HTR-8/SVneo (cell line): ENCODE measurements around the gene PKN1.
"Not testable (repeated sequence)": the region's sequence is repeated elsewhere in the genome, so short reads cannot be mapped to it uniquely, and the experiment has no call there.

Experiments used
- DNase-seq: peaks from one replicate; pipeline ENCODE4 v3.0.0; 2011; ENCODE audit warnings: low spot score, mixed read lengths; ENCODE audit not compliant: insufficient read length
- FAIRE-seq: peaks from 2 replicates; lab custom pipeline; 2011; peaks lifted over from hg19 to GRCh38; lab: Jason Lieb, UNC

The PKN1 gene

DNA sequence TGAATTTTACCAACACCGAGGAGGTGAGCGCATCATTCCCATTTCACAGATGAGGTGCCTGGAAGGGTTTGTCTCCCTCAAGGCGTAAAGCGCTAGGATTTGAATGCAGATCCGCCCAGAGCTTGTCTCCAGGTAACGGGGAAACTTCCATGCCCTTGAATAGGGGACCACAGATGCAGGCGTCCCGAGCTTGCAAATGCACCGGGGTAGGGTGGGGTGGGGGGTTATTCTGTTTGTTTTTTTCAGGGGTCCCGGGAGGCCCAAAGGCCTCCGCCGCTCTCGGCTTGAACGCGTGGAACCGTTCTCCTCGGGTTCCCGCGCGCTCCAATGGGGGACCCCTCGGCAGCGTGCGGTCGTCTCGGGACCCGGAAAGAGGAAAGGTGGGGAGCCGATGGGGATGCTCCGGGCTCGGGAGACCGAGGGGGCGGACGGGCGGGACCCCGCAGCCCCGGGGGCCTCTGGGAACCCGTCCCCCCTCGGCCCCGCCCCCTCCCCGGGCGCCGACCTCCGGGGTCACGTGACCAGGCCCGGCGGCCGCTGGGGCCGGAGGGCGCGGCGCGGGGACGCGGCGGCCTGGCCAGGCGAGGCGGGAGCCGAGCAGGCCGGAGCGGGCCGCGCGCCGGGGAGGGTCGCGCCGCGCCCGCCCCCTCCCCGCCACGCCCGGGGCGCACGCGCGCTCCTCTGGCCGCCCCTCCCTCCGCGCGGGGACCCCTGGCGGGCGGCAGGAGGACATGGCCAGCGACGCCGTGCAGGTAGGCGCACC is at the start of gene PKN1:
PKN1 (plus strand) TSS at position 516 of the 763 bp plus-strand sequence; CDS start at position 732, 216 bp downstream.
- DNase-seq = peak; percentile 82

DNA sequence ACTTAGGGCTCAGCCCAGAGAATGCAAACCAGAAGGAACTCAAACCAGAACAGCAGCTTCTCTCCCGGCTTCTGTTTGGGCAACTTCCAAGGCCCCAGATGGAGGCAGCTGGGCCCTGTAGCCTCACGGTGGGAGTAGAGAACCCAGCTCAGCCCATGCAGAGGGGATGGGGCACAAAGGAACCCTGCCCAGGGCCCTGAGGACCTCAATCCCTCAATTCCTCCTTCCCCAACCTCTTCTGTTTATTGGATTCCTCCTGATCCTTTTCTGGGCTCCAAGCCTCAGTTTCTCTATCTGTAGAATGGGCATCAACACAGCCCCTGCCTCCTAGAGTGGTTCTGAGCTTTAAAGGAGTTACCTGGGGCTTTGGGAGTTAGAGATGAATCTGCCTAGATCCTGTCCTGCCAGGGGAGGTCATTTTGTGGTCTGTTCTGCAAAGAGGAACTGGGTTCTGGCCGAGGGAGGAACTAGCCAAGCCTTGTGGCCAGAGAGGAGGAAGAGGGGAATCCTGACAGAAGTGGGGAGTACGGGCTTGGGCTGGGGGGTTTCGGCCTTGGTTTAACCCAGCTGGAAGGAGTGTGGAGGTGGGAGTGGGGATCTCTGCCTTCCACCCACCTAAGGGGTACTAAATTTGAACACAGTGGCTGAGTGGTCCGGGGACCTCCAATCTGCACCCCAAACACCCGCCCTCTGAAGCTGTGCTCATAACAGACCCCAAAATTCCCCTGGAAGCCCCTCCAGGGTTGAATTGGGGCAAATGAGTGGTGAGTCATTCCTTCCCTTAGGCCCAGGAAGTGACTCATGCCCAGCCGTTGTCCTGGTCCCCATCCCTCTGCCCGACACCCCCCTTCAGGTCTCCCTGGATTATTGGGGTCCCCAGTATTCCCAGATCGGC is 49.2 kb upstream of the PKN1 start:
- DNase-seq (peak; percentile 85), FAIRE-seq (no peak)

More for the DNA sequence above, at the start of gene PKN1:
- no peak for FAIRE-seq

DNA sequence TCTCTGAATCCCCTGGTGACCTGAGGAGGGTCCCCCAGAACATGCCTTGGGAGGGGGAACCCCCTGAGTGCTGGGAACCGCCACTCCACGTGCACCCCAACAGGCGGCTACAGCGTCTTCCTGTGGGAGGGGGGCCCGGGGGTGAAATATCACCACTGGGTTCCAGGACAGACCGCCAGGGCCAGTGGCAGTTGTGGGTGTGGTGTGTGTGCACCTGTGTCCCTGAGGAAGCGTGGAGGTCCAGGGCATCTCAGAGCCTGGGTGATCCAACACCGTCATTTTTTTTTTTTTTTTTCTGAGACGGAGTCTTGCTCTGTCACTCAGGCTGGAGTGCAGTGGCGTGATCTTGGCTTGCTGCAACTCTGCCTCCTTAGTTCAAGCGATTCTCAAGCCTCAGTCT is 47.6 kb upstream of the PKN1 start:
- DNase-seq (no peak), FAIRE-seq (no peak)

DNA sequence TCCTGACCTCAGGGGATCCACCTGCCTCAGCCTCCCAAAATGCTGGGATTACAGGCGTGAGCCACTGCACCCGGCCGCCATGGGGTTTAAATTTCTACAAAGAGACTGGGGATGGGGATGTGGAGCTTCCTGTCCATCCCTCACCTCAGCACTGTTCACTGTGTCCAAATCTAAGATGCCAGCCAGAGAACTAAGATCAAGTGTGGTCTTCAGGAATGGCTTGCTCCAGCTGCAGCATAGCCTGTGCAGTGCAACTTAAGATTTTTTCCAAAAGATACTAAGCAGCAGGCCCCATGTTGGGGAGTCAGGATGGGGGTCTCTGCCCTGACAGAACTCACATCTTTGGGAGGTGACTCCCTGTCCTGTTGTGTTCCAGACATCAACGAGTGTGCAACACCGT is 42.6 kb upstream of the PKN1 start:
- DNase-seq = no peak
- no peak for FAIRE-seq

DNA sequence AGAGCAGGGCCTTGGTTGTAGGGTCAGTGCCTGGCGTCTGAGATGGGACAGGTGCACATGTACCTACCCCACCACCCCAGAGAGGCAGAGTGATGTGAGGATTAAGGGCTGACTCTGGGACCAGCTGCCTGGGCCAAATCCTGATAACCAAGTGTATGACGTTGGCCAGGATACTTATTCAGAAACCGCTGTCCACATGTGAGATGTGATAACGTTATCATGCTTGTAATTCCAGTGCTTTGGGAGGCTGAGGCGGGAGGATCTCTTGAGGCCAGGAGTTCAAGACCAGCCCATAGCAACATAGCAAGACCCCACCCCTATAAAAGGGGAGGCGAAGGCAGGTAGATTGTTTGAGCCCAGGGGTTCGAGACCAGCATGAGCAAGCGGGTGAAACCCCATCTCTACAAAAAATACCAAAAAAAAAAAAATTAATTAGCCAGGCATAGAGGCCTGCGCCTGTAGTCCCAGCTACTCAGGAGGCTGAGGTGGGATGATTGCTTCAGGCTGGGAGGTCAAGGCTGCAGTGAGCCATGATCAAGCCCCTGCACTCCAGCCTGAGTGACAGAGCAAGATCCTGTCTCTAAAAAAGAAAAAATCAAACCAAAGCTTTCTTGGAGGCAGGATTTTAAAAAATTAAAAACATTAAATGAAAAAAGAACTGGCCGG is 41.8 kb upstream of the PKN1 start:
- DNase-seq (no peak), FAIRE-seq (no peak)

DNA sequence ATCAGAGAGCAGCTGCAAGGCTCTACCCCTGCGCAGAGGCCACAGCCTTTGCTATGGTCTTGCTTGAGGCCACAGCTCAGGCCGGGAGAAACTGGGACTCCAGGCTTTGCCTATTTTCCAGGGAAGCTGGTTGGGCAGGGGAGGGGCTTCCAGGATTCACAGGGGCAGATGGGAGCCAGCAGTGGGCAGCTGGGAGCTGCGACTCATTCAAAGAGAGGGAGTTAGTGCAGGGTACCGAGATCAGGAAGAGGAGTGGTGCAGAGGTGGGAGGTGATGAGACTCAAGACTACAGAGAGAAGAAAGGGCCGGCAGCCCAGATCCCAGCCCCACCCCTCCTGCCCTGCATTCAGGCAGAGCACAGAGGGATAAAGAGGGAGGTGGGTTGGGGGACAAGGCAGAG is 39.8 kb upstream of the PKN1 start:
- DNase-seq (no peak), FAIRE-seq (no peak)

DNA sequence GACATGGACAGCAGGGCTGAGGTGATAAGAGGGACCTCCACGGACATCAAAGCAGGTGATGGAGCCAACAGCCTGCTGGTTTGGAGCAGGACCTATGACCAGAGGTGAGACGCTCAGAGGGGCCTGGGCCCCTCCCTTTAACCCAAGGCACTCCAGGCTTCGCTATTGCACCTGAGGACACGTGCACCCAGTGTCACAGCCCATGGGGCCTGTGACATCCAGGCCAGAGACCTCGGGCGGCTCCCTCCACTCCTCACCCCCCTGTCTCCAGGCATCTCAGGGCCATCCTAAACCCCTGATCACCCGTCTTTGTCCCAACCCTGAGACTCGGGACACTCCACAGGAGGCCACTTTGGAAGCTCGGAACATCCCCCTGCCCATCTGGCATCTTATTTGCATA is 38.9 kb upstream of the PKN1 start:
- FAIRE-seq (no peak), DNase-seq (no peak)

DNA sequence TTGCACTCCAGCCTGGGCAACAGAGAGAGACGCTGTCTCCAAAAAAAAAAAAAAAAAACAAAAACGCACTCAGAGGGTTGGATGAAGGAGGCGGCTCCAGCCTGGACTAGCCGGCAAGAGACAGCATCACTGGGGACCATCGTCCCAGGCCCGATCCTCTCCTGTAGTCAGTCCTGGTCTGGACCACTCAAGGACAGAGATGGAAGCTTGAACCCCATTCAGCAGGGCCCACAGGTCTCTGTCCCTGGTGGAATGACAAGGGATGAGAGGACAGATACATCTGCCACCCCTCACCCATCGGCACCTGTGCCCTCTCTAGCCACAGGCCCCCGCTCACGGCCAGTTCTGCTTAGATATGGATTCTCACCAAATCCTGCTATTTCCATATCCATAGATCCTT is 37.8 kb upstream of the PKN1 start:
- DNase-seq (no peak), FAIRE-seq (no peak)

DNA sequence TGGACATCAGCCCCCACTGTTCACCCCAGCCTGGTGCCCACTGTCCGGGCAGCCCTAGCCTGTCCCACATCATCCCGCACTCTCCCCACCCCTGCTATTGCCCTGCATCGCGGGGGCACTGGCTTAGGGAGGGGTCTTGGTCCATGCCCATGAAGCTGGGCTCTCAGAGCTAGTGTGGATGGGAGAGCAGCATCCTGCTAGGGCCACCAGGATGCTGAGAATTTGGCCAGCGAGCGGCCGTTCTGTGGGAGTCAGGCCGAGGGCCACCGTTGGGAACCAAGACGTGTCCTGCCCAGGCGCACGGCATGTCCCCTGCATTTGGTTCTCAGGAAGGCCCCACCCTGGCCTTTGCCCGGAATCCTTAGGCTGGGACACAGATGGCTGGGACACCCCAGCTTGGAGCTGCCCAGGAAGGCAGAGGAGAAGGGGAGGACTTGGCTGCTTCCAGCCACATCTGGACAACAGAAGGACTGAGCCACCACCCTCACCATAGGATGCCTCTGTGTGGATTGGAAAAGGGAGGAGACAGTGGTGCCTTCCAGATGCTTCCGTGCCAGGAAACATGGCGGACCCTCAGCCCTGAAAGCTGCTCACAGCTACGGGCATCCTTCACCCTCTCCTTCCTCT is 37.3 kb upstream of the PKN1 start:
- no peak for DNase-seq
- peak; percentile 54 for FAIRE-seq

DNA sequence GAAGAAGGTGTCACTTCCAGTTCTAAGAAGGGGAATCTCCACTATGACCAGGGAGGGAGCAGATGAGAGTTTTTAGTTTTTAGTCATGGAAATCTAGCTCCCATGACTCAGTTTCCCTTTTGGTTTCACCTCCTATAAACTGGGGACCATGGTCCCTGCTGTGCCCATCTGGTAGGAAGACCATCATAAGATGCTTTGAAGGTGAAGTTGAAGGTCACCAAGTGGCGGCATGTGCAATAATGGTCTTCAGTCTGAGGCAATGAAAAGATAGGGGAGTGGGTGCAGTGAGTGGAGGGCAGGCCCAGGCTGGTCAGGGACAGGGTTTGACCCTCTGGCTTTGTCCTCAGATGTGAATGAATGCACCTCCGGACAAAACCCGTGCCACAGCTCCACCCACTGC is 36.4 kb upstream of the PKN1 start:
- FAIRE-seq = peak; percentile 57
- not testable (repeated sequence) for DNase-seq

DNA sequence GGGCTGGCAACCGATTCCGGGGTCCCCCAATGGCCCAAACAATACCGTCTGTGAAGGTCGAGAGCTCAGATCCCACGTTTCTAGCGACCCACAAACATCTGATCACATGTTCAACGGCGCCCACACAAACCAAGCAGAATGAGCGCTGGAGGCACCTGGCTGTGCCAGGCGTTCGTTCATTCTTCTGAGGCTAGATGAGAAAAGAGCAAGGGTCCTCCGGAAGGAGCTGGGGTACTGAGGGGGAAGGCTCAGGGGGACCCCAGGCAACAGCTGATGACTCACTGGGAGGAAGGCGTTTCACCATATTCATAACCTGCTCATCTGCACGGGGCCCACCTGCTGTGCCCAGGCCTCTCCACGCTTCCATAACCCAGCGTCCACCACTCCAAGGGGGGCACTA is 35.9 kb upstream of the PKN1 start:
- not testable (repeated sequence) for DNase-seq, FAIRE-seq

DNA sequence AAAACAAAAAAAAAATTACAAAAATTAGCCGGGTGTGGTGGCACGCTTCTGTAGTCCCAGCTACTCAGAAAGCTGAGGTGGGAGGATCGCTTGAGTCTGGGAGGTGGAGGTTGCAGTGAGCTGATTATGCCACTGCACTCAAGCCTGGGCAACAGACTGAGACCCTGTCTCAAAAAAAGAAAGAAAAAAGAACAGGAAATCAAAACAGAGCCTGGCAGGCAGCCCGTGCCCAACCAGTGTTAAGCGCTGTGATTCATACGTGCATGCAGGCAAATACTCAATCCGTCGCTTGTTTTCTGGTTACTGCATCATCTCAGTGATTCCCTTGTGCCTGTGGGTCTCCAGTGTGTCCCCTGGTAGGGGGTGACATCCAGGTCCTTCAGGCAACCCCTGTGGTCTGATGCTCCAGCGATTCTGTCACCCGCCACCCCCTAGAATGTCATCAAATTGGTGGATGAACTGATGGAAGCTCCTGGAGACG is 32.1 kb upstream of the PKN1 start:
- DNase-seq = no peak
- no peak for FAIRE-seq

DNA sequence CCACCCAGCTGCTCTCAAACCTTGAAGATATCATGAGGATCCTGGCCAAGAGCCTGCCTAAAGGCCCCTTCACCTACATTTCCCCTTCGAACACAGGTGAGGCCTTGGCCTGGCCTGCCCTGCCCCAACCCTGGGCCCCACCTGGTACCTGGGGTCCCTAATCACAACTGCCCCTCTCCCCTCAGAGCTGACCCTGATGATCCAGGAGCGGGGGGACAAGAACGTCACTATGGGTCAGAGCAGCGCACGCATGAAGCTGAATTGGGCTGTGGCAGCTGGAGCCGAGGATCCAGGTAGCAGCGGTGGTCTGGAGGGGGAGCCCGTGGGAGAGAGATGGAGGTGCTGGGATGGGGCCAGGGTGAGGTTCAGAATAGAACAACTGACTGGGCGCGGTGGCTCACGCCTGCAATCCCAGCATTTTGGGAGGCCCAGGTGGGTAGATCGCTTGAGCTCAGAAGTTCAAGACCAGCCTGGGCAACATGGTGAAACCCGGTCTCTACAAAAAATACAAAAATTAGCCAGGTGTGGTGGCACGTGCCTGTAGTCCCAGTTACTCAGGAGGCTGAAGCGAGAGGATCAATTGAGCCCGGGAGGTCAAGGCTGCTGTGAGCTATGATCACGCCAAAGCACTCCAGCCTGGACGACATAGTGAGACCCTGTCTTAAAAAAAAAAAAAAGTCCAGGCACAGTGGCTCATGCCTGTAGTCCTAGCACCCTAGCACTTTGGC is 31.5 kb upstream of the PKN1 start:
- DNase-seq = no peak
- FAIRE-seq = no peak

DNA sequence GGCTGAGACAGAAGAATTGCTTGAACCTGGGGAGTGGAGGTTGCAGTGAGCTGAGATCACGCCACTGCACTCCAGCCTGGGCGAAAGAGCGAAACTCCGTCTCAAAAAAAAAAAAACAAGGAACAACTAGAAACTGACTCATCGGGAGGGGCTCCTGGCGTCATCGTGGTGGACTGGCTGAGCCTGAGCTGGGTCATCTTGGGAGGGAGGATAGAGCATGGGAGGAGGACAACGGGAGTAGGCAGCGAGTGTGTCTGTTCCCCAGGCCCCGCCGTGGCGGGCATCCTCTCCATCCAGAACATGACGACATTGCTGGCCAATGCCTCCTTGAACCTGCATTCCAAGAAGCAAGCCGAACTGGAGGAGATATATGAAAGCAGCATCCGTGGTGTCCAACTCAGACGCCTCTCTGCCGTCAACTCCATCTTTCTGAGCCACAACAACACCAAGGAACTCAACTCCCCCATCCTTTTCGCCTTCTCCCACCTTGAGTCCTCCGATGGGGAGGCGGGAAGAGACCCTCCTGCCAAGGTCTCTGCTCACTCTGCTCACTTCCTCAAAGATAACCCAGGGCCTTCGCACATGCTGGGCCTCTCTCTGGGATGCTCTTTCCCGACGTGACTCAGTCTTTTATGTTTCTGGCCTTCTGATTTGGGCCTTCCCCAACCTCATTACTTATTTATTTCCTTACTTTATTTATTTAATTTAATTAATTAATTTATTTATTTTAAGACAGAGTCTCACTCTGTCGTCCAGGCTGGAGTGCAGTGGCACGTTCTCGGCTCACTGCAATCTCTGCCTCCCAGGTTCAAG is 30.6 kb upstream of the PKN1 start:
- DNase-seq (no peak), FAIRE-seq (no peak)

DNA sequence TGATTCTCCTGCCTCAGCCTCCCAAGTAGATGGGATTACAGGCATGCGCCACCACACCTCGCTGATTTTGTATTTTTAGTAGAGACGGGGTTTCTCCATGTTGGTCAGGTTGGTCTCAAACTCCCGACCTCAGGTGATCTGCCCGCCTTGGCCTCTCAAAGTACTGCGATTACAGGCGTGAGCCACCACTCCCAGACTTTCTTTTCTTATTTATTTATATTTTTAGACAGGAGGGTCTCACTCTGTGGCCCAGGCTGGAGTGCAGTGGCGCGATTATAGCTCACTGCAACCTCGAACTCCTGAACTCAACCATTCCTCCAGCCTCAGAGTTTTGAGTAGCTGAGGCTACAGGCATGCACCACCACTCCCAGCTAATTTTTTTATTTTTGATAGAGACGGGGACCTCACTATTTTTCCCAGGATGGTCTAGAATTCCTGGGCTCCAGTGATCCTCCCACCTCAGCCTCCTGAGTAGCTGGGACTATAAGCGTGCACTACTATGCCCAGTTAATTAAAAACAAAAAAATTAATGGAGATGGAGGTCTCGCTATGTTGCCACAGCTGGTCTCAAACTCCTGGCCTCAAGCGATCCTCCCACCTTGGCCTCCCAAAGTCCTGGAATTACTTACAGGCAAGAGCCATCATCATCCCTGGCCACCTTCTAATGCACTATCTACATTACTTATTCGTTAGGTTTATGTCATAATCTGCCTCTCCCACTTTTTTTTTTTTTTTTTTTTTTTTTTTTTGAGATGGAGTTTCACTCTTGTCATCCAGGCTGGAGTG is 29.8 kb upstream of the PKN1 start:
- FAIRE-seq = not testable (repeated sequence)

DNA sequence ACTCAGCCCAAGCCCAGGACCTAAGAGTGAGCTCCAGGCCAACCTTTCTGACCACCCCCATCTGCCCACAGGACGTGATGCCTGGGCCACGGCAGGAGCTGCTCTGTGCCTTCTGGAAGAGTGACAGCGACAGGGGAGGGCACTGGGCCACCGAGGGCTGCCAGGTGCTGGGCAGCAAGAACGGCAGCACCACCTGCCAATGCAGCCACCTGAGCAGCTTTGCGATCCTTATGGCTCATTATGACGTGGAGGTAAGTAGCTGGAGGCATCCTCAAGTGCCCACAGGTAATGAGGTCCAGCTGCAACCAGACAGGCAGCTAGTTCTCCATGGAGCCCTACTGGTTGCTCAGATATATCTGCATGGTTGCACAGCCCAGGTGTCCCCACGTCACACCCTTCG is 28.8 kb upstream of the PKN1 start:
- FAIRE-seq (no peak), DNase-seq (no peak)

More for the DNA sequence above, 29.8 kb upstream of the PKN1 start:
- not testable (repeated sequence) for DNase-seq

DNA sequence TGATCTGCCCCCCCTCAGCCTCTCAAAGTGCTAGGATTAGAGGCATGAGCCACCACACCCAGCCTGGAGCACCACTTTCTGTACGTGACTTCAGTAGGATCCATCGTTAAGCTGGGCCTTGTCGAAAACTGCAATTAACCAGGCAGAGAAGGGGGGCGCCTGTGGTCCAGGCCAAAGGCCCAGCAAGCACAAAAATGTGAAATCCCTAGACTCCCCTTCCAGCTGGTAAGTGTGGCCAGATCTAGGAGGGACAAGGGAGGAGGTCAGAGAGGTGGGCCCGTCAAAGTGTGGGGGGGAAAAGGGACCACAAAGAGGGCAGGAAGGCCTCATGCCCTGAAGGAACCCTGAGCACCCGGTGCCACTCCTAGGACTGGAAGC is 27.7 kb upstream of the PKN1 start:
- FAIRE-seq (no peak), DNase-seq (no peak)
